H1 (cell line): ENCODE measurements around the gene PDE4B. TPM values are rescaled to one million over a fixed set of nuclear protein-coding genes. Genes with fewer than 3 reads are reported as not detected.

Experiments
- CTCF ChIA-PET: fragments of 300-600 bp; sonication (Branson Sonifier 250); formaldehyde crosslinking; loops from one replicate; lab custom pipeline; 2021; ENCODE audit not compliant: partially characterized antibody; lab: Charles Lee
- POLR2A ChIA-PET: fragments of 300-600 bp; sonication (Branson Sonifier 250); formaldehyde crosslinking; loops from one replicate; lab custom pipeline; 2021; ENCODE audit warnings: inconsistent platforms; ENCODE audit not compliant: partially characterized antibody; lab: Charles Lee
- DNase-seq, 2 experiments: peaks; one replicate each; pipeline versions ENCODE4 v3.0.0 to v3.0.0-alpha.2; 2010 to 2022; ENCODE audit warnings: low spot score in 2 of 2, low read depth in 1 of 2, mixed read lengths in 1 of 2
- FAIRE-seq: peaks from 2 replicates; lab custom pipeline; 2011; peaks lifted over from hg19 to GRCh38; lab: Jason Lieb, UNC
- H2AFZ ChIP-seq: 2 replicates; pipeline ENCODE4 v1.8.1; 2012; ENCODE audit warnings: low read length, inconsistent platforms
- H2AK5ac ChIP-seq: 2 replicates; pipeline ENCODE4 v1.6.1; 2013; ENCODE audit warnings: low read depth, low read length
- H2BK120ac ChIP-seq: replicated peaks from 2 replicates; pipeline ENCODE3; 2013; ENCODE audit warnings: low read depth, low read length, inconsistent platforms
- H2BK12ac ChIP-seq: 2 replicates; pipeline ENCODE4 v1.6.1; 2013; ENCODE audit warnings: low read depth, low read length
- H2BK15ac ChIP-seq: 2 replicates; pipeline ENCODE4 v1.6.1; 2013; ENCODE audit warnings: low read length
- H2BK20ac ChIP-seq: 2 replicates; pipeline ENCODE4 v1.6.1; 2013; ENCODE audit warnings: low read length
- H2BK5ac ChIP-seq: 2 replicates; pipeline ENCODE4 v1.6.1; 2013; ENCODE audit warnings: low read depth, low read length
- H3K14ac ChIP-seq: 2 replicates; pipeline ENCODE4 v1.6.1; 2013; ENCODE audit warnings: inconsistent platforms; ENCODE audit not compliant: insufficient read length
- H3K18ac ChIP-seq: 2 replicates; pipeline ENCODE4 v1.6.1; 2013; ENCODE audit warnings: low read length; ENCODE audit errors: extremely low read depth
- H3K23ac ChIP-seq: 2 replicates; pipeline ENCODE4 v1.6.1; 2013; ENCODE audit warnings: inconsistent platforms; ENCODE audit not compliant: insufficient read length
- H3K23me2 ChIP-seq: 2 replicates; pipeline ENCODE4 v1.6.1; 2013; ENCODE audit warnings: low read depth, low read length
- H3K27ac ChIP-seq: 2 replicates; pipeline ENCODE4 v1.6.1; 2011; ENCODE audit warnings: low read depth, low read length, inconsistent platforms
- H3K27me3 ChIP-seq, 4 experiments: replicated peaks in 1 of 4; 1 replicate in 1 of 4; 2 replicates in 3 of 4; pipeline versions ENCODE4 v1.6.1 to v1.8.1; 2011 to 2013; ENCODE audit warnings: low read length in 3 of 4, mild to moderate bottlenecking in 3 of 4, inconsistent platforms in 2 of 4, mixed read lengths in 2 of 4, moderate library complexity in 1 of 4; ENCODE audit not compliant: control insufficient read depth in 3 of 4, insufficient read depth in 3 of 4; ENCODE audit errors: extremely low read depth in 1 of 4
- H3K36me3 ChIP-seq, 4 experiments: 2 replicates each; pipeline versions ENCODE4 v1.6.1 to v1.8.1; 2011 to 2013; ENCODE audit warnings: mild to moderate bottlenecking in 4 of 4, low read length in 3 of 4, moderate library complexity in 2 of 4, control low read depth in 1 of 4, inconsistent platforms in 1 of 4; ENCODE audit not compliant: insufficient read depth in 4 of 4, control insufficient read depth in 2 of 4
- H3K4ac ChIP-seq: replicated peaks from 2 replicates; pipeline ENCODE3; 2013; ENCODE audit warnings: low read length, low read depth, mixed read lengths, inconsistent platforms; ENCODE audit not compliant: insufficient read length
- H3K4me1 ChIP-seq, 4 experiments: replicated peaks in 1 of 4; 1 replicate in 1 of 4; 2 replicates in 3 of 4; pipeline versions ENCODE4 v1.6.1 to v1.8.1; 2011 to 2013; ENCODE audit warnings: low read length in 3 of 4, inconsistent platforms in 2 of 4, mixed read lengths in 1 of 4; ENCODE audit not compliant: insufficient read depth in 4 of 4, control insufficient read depth in 3 of 4
- H3K4me2 ChIP-seq, 2 experiments: 2 replicates each; pipeline versions ENCODE4 v1.6.1 to v1.8.1; 2011 to 2013; ENCODE audit warnings: low read depth in 2 of 2, low read length in 2 of 2, control low read depth in 1 of 2, inconsistent platforms in 1 of 2, mild to moderate bottlenecking in 1 of 2; ENCODE audit not compliant: insufficient read depth in 1 of 2
- H3K4me3 ChIP-seq, 4 experiments: fragments of 200-600, 300-600 bp in 1 of 4; sonication (generic), shearing (Covaris generic), sonication (Bioruptor Twin) in 1 of 4; 2 replicates each; pipeline versions ENCODE4 v1.5.1 to v1.8.1; 2011 to 2016; ENCODE audit warnings: low read length in 4 of 4, low read depth in 3 of 4, control low read depth in 2 of 4, inconsistent platforms in 2 of 4, mild to moderate bottlenecking in 2 of 4, mixed read lengths in 1 of 4, moderate library complexity in 1 of 4; ENCODE audit not compliant: insufficient read depth in 2 of 4; ENCODE audit errors: extremely low read depth in 1 of 4
- H3K56ac ChIP-seq: replicated peaks from 2 replicates; pipeline ENCODE3; 2013; ENCODE audit warnings: low read depth, mild to moderate bottlenecking, mixed read lengths, low read length, inconsistent platforms; ENCODE audit not compliant: insufficient read length
- H3K79me1 ChIP-seq: 2 replicates; pipeline ENCODE4 v1.6.1; 2013; ENCODE audit warnings: low read depth, low read length, control low read depth
- H3K79me2 ChIP-seq, 2 experiments: 2 replicates each; pipeline versions ENCODE4 v1.6.1 to v1.8.1; 2012 to 2013; ENCODE audit warnings: low read length in 2 of 2, mild to moderate bottlenecking in 2 of 2, inconsistent platforms in 1 of 2; ENCODE audit not compliant: insufficient read depth in 2 of 2, control insufficient read depth in 1 of 2
- H3K9ac ChIP-seq, 4 experiments: replicated peaks in 1 of 4; 1 replicate in 1 of 4; 2 replicates in 3 of 4; pipeline versions ENCODE4 v1.6.1 to v1.8.1; 2011 to 2013; ENCODE audit warnings: low read depth in 3 of 4, low read length in 3 of 4, control low read depth in 2 of 4, mild to moderate bottlenecking in 2 of 4, moderate library complexity in 2 of 4, inconsistent platforms in 1 of 4; ENCODE audit errors: extremely low read depth in 1 of 4
- H3K9me3 ChIP-seq, 2 experiments: 2 replicates each; pipeline versions ENCODE4 v1.6.1 to v1.8.1; 2012 to 2013; ENCODE audit warnings: mild to moderate bottlenecking in 2 of 2, moderate library complexity in 2 of 2, control low read depth in 1 of 2, inconsistent platforms in 1 of 2, low read depth in 1 of 2, low read length in 1 of 2, mixed read lengths in 1 of 2; ENCODE audit not compliant: insufficient read depth in 2 of 2
- H4K20me1 ChIP-seq, 2 experiments: replicated peaks in 1 of 2; 2 replicates each; pipeline versions ENCODE3 to v1.8.1; 2011 to 2013; ENCODE audit warnings: inconsistent platforms in 2 of 2, low read length in 2 of 2, mild to moderate bottlenecking in 1 of 2; ENCODE audit not compliant: insufficient read depth in 2 of 2, control insufficient read depth in 1 of 2
- H4K5ac ChIP-seq: 2 replicates; pipeline ENCODE4 v1.6.1; 2013; ENCODE audit warnings: low read length, low read depth, mixed read lengths, inconsistent platforms; ENCODE audit not compliant: insufficient read length
- H4K8ac ChIP-seq: 2 replicates; pipeline ENCODE4 v1.8.0; 2013; ENCODE audit warnings: mild to moderate bottlenecking, moderate library complexity, low read length, inconsistent platforms; ENCODE audit not compliant: insufficient read depth; ENCODE audit errors: extremely low read depth
- H4K91ac ChIP-seq: replicated peaks from 2 replicates; pipeline ENCODE3; 2013; ENCODE audit warnings: low read length, mixed read lengths, inconsistent platforms; ENCODE audit not compliant: insufficient read length
- BACH1 ChIP-seq: IDR thresholded peaks from 2 replicates; pipeline ENCODE4 v1.6.1; 2012; ENCODE audit warnings: low read length, improper control_type of control experiment
- BRCA1 ChIP-seq: IDR thresholded peaks from 2 replicates; pipeline ENCODE4 v1.6.1; 2012; ENCODE audit warnings: low read depth, low read length, improper control_type of control experiment
- KDM5A ChIP-seq: fragments of 200-600 bp; IDR thresholded peaks from 2 replicates; pipeline ENCODE4 v1.7.1; 2012; ENCODE audit warnings: mild to moderate bottlenecking, low read length, inconsistent platforms, mixed read lengths
- PHF8 ChIP-seq: fragments of 200-600 bp; sonication (generic); conservative IDR thresholded peaks from 2 replicates; pipeline ENCODE4 v1.7.1; 2012; ENCODE audit warnings: low read depth, mild to moderate bottlenecking, inconsistent platforms, low read length, moderate library complexity
- RNF2 ChIP-seq: fragments of 200-900, 300-1000 bp; sonication (generic); IDR thresholded peaks from 2 replicates; pipeline ENCODE4 v1.7.1; 2016; ENCODE audit warnings: borderline replicate concordance, low read depth, mild to moderate bottlenecking, antibody characterized with exemption, low read length; ENCODE audit not compliant: poor library complexity, severe bottlenecking; ENCODE audit errors: missing control alignments
- TAF1 ChIP-seq: IDR thresholded peaks from 2 replicates; pipeline ENCODE4 v1.6.1; 2011; ENCODE audit warnings: mild to moderate bottlenecking, low read depth, low read length
- TBP ChIP-seq: IDR thresholded peaks from 2 replicates; pipeline ENCODE4 v1.6.1; 2011; ENCODE audit warnings: low read depth, low read length, improper control_type of control experiment
- ZNF274 ChIP-seq: IDR thresholded peaks from 2 replicates; pipeline ENCODE4 v1.7.0; 2012; ENCODE audit warnings: low read length, borderline replicate concordance; ENCODE audit errors: extremely low read depth
- polyA plus RNA-seq, 7 experiments: library from polyadenylated mRNA; depleted of rRNA in 3 of 7; stranded (reverse) in 5 of 7; unstranded in 2 of 7; fragments of >200 nt in 5 of 7; fragments of 200-250 nt in 2 of 7; gene quantifications; 1 replicate in 5 of 7; 2 replicates in 1 of 7; 4 replicates in 1 of 7; pipeline versions ENCODE4 v1.2.1 to v1.2.3, GENCODE V29; 2011 to 2013; ENCODE audit warnings: missing spikeins in 2 of 7, mixed read lengths in 2 of 7
- total RNA-seq: library from RNA; stranded (reverse); fragmentation: NEBNext Ultra II Directional; extraction: Animal tissue kit (Norgen Biotek cat#: 25700); gene quantifications from 2 replicates; pipeline ENCODE4 v1.2.1, GENCODE V29; 2021
- TF ChIP-seq, protein P1 (sequence below): IDR thresholded peaks from 2 replicates; pipeline ENCODE4 v1.6.1; 2012; ENCODE audit warnings: inconsistent platforms

Gene PDE4B
- total and polyA plus RNA-seq, 2 of the 8 experiments (the other 6 are each of a cell fraction or from before 2014, with no cell fraction given), result 5.0 to 15.1 TPM

DNA sequence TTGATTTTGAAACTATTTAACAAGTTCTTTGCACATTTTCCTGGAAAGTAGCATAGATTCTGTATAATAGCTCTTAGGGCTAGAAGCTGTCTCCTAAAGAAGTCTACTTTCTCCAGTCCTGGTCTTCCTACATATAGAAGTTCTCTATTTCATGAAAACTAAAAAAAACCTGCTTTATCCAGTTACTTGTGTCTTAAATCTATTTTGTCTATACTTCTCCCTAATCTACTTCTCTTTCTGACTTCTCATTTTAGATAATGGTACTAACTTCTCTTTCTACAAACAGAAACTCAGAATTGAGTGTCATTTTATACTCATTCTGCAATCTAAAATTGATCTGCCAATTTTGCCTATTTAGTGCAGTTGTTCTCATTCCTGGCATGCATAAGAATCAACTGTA is 28.7 kb downstream of the PDE4B start:
- Histone ChIP-seq H3K23me2 (no peaks in the 10 kb centered on the region), H3K9me3 (no peaks in the 10 kb centered on the region), H3K4me2 (no peak overlapping the region), H3K27me3 (peaks cover 0 to 1% (median 0%) of the 10 kb centered on the region in 4 experiments; a peak in 1 of 7 replicates), H3K4me1 (no peaks in the 10 kb centered on the region), H2BK5ac (no peak overlapping the region), H2AFZ (no peak overlapping the region), H3K4me3 (no peak overlapping the region), H3K14ac (no peak overlapping the region), H3K56ac (no peak overlapping the region), H2BK20ac (no peak overlapping the region), H3K9ac (no peak overlapping the region), H2BK12ac (no peak overlapping the region), H2AK5ac (no peak overlapping the region), H4K5ac (no peak overlapping the region), H3K79me1 (no peaks in the 10 kb centered on the region), H3K36me3 (no peaks in the 10 kb centered on the region), H4K91ac (no peak overlapping the region), H3K27ac (no peak overlapping the region), H2BK15ac (no peak overlapping the region), H4K20me1 (no peaks in the 10 kb centered on the region), H2BK120ac (no peak overlapping the region), H3K18ac (no peak overlapping the region), H3K4ac (no peak overlapping the region), H4K8ac (no peak overlapping the region), H3K23ac (no peak overlapping the region), H3K79me2 (no peaks in the 10 kb centered on the region)
- FAIRE-seq, result no peak
- ChIA-PET CTCF (interaction anchor here (1.0 kb wide), 1 partner anchor 15 kb away, joined by 3 read pairs; no protein-coding TSS in a partner anchor), POLR2A (no interaction called here)
- no peak for DNase-seq
- TF ChIP-seq BRCA1 (no peak), PHF8 (no peak), TBP (no peak), BACH1 (no peak), TAF1 (no peak), ZNF274 (no peak), KDM5A (no peak), RNF2 (no peak)
- TF ChIP-seq, protein P1, sequence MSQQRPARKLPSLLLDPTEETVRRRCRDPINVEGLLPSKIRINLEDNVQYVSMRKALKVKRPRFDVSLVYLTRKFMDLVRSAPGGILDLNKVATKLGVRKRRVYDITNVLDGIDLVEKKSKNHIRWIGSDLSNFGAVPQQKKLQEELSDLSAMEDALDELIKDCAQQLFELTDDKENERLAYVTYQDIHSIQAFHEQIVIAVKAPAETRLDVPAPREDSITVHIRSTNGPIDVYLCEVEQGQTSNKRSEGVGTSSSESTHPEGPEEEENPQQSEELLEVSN, result no peak
